GM04503 (cell line): ENCODE results near the gene UBAP2.
A peak's percentile ranks its signal among the peaks of the same experiment; 100 is the strongest.

ENCODE experiments used
- DNase-seq: peaks from one replicate; pipeline ENCODE4 v3.0.0-alpha.2; 2012; ENCODE audit warnings: low read depth

The UBAP2 gene, protein sequence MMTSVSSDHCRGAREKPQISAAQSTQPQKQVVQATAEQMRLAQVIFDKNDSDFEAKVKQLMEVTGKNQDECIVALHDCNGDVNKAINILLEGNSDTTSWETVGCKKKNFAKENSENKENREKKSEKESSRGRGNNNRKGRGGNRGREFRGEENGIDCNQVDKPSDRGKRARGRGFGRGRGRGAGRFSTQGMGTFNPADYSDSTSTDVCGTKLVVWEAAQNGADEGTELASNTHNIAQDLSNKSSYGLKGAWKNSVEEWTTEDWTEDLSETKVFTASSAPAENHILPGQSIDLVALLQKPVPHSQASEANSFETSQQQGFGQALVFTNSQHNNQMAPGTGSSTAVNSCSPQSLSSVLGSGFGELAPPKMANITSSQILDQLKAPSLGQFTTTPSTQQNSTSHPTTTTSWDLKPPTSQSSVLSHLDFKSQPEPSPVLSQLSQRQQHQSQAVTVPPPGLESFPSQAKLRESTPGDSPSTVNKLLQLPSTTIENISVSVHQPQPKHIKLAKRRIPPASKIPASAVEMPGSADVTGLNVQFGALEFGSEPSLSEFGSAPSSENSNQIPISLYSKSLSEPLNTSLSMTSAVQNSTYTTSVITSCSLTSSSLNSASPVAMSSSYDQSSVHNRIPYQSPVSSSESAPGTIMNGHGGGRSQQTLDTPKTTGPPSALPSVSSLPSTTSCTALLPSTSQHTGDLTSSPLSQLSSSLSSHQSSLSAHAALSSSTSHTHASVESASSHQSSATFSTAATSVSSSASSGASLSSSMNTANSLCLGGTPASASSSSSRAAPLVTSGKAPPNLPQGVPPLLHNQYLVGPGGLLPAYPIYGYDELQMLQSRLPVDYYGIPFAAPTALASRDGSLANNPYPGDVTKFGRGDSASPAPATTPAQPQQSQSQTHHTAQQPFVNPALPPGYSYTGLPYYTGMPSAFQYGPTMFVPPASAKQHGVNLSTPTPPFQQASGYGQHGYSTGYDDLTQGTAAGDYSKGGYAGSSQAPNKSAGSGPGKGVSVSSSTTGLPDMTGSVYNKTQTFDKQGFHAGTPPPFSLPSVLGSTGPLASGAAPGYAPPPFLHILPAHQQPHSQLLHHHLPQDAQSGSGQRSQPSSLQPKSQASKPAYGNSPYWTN

DNA sequence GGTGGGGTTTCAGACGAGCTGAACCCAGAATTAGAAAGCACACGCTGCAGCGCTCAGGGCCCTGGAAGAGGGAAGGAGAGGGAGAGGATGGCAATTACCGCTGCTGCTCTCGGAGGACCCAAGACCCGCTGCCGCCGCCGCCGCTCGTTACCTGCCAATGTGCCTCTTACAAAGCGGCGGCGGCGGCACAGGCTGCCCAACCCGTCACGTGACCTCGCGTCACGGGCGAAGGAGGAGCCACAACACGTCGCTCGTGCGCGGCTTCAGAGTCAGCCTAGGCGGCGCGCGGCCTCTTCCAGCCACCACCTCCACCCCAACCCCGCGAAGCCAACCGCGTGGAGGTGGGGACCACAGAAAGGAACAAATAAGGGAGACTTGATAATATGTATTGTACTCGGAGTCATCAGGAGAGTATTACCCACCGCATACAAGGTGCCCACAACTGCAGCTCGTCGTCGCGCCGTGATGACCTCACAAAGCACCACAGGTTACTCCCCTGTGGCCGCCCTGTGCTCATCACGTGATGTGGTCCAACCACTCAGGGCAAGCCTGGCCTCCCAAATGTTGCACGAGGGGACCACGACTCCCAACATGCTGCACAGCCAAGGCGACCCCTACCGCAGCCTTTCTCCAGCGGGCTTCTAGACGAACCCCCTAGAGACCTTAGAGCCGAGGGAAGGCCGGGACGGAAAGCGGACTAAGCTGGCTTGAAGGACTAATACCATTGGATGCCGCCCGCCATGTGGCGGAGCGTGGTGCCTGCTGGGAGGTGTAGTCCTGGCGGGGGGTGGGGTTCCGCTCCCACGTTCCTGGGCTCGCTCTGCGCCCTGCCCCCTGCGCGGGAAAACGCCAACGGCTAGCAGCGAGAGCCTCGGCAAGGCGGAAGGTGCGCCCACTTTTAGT is at the start of gene UBAP2:
TSS of gene UBAP2 (minus strand) at position 161 of the 903 bp plus-strand sequence. CDS start 31,739 bp downstream, outside the sequence.
- peak; percentile 90 for DNase-seq

GRCh38 chr9:34098307-34098706 is 49.6 kb upstream of the UBAP2 start:
- no peak for DNase-seq

DNA sequence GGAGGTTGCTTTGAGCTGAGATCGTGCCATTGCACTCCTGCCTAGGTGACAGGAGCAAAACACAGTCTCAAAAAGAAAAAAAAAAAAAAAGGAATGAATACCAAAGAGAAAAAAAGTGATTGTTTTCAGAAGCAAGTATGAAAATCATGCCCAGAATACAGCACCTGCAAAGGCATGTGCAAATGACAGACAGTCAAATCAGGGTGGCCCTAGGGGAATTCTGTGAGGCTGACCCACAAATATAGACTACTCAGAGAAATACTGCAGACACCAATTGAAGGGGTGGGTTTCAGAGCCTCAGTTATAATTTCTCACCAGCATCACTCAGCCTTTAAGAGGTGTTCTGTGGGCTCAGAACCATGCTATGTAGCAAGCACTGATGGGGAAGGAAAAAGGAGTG is 49.2 kb upstream of the UBAP2 start:
- DNase-seq = no peak

- no peak for DNase-seq
Observed at GRCh38 chr9:34096751-34097150, 48.1 kb upstream of the UBAP2 start.

DNA sequence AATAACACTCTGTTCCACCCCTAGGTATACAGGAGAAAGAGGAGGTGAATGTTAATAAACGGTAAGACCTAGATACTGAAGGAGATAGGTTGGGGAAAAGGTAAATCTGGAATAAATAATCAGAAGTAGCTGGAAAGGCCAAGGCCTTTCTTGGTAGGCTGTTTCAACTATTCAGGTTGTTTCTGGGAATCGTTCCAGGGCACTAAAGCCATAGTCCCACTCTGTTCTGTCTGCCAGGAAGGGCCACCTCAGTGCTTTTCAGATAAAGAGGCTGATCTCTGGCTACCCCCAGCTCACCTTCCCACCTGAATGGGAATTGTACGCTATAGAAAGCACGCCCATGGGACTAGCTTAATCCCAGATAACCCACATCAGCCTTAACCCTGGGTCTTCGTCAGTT is 44.9 kb upstream of the UBAP2 start:
- DNase-seq = no peak

DNA sequence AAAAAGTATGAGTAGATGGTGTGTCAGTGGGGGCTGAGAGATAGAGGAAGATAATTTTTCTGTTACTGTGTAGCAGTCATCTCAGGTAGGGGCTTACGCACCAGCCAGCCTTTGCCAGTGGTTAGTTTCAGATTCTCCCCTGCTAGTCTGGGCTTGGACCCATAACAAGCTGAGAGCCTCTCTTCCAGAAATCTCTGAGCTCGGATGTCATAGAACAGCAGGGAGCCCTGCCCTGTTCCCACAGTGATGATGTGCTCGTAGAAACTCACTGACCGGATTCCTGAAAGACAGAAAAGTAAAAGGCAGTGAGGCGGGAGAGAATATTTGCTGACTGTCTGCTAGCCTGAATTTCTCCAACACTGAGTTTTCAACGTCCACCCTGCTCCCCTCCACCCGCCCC is 40.6 kb upstream of the UBAP2 start:
- no peak for DNase-seq

GRCh38 chr9:34087370-34087769 is 38.7 kb upstream of the UBAP2 start:
- no peak for DNase-seq

GRCh38 chr9:34086864-34087263 is 38.2 kb upstream of the UBAP2 start:
- DNase-seq = no peak

DNA sequence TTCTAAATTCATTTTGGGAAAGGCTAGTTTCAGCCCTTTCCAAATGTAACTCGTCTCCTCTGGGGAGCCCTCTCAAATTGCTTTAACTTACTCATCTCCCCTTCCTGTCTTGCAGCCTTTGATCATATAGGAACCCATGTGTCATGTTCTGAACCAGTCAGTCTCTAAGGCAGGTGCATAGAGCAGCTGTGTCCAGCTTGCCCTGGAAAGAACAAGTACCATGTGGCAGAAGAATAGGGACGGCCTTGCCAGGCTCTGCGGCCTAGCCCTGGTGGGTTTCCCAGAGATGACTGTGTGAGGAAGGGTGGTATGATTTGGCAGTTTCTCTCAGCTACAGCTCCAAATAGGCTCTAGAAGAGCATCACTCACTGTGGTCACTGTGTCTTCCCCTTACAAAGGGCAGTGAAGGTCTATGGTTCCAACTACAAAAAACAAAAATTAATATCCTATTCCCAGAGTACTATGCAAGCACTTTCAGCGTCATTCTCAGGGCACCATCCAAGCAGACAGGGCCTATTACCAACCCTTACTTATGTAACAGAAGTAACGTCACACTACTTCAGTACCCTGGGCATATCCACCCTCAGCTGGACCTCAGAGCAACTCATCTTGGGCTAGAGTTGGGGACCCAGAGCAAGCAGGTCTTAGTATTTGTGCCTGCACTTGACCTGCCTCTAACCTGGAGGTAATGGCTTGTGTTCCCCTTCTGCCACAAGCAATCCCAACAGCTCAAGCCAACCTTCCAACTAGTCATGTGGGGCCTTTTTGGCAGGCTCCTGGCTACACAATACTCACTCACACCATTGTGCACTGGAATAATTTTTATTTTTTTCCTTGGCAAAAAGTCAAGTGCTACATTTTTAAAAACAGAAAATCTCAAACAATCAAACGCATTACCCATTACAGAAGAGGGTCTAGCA is 37.2 kb upstream of the UBAP2 start:
- no peak for DNase-seq

GRCh38 chr9:34084562-34084961 is 35.9 kb upstream of the UBAP2 start:
- no peak for DNase-seq

- no peak for DNase-seq
Observed at GRCh38 chr9:34079181-34079580, 30.5 kb upstream of the UBAP2 start.

GRCh38 chr9:34072868-34073590 is 24.3 kb upstream of the UBAP2 start:
- DNase-seq = peak; percentile 61

- no peak for DNase-seq
Observed at GRCh38 chr9:34072410-34072809, 23.7 kb upstream of the UBAP2 start.

DNA sequence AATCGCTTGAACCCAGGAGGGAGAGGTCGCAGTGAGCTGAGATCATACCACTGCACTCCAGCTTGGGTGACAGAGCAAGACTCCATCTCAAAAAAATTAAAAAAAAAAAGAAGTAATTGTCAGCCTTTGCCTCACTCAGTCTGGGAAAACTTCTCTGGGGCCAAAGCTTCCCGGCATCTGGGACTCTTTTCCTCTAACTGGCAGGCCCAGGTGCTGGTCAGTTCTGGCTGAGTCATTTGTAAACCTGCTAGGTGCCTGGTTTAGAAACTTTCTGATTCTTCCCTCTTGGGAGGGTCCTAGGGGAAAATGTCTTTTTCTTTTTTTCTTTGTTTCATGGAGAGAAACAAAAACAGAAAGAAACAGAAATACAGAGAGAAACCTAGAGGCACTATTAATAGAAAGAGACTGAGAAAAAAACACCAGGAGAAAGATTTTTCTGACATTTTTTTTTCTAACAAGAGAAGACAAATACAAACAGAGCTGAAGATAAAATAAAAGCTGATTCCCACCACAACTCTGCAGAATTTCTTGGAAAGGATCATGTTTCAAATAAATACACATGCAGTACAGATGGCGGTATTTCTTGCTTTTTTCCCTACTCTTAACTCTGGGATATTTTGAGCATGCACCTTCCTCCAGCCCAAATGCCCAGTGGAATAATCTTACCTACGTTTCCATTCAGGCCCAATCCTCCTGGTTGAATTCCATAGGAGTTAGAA is 22.1 kb upstream of the UBAP2 start:
- DNase-seq = no peak

DNA sequence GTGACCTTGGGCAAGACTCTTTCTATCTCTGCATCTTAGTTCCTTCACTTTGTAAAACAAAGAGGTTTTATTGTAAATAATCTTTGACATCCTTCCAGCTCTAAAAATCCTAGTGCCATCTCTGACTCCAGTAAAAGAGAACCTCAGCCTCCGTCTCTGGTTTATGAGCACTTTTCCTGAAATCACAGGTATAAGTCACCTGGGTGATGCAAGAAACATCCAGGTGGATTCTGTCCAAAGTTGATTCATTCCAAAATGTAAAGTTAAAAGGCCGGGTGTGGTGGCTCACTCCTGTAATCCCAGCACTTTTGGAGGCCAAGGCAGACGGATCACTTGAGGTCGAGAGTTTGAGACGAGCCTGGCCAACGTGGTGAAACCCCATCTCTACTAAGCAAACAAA is 21.1 kb upstream of the UBAP2 start:
- DNase-seq = no peak

GRCh38 chr9:34065541-34065940 is 16.9 kb upstream of the UBAP2 start:
- DNase-seq = no peak

DNA sequence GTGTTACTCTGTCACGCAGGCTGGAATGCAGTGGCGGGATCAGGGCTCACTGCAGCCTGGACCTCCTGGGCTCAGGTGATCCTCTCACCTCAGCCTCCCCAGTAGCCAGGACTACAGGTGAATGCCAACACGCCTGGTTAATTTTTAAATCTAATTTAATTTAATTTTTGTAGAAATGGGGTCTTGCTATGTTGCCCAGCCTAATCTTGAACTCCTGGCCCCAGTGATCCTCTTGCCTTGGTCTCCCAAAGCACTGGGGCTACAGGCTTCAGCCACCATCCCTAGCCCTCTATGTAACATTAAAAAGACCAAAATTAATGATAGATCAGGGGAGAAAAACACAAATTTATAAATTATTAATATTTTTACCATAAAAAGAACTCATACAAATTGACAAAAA is 11.3 kb upstream of the UBAP2 start:
- no peak for DNase-seq

DNA sequence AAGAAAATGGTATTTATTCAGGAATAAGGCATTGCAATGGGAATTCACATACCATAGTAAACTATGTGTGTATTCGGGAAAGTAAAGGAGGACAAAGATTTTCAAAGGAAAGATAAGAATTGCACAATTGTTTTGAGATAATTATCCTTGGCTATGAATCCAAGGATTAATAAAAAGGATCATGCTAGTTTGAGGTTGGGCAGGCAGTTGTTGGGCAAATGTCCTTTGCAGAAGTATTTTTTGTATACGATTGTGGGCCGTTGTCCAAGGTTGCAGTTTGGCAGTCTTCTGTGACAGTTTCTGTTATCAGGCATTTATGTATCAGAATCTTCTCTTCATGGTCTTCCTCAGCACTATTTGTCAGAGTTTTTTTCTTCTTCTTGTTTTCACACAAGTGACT is 10.6 kb upstream of the UBAP2 start:
- no peak for DNase-seq
